WTC11 (cell line): Measurements from ENCODE around the gene GALM. TPM values are rescaled to one million over a fixed set of nuclear protein-coding genes. Genes with fewer than 3 reads are reported as not detected.
"Not testable (repeated sequence)": the region's sequence is repeated elsewhere in the genome, so short reads cannot be mapped to it uniquely, and the experiment has no call there.

ENCODE experiments used
- ATAC-seq: fragments of 200-7000 bp; cut with Tn5 transposase; 2 replicates; pipeline ENCODE4 v1.10.0; 2021; ENCODE audit warnings: mild to moderate bottlenecking, moderate library complexity
- CTCF ChIA-PET: fragments of 300-600 bp; sonication (Branson Sonifier 250); formaldehyde crosslinking; loops from one replicate; lab custom pipeline; 2021; ENCODE audit warnings: antibody characterized with exemption; lab: Charles Lee
- POLR2A ChIA-PET: fragments of 350-600 bp; sonication (Branson Sonifier 250); formaldehyde crosslinking; loops from one replicate; lab custom pipeline; 2021; ENCODE audit warnings: antibody characterized with exemption; lab: Charles Lee
- DNase-seq: peaks from one replicate; pipeline ENCODE4 v3.0.0; 2021; ENCODE audit warnings: low spot score
- H3K27ac Mint-ChIP-seq: 2 replicates; pipeline ENCODE4 v1.8.0; 2021; ENCODE audit warnings: mixed read lengths
- H3K27me3 Mint-ChIP-seq: 2 replicates; pipeline ENCODE4 v1.8.0; 2021; ENCODE audit warnings: low read depth, mild to moderate bottlenecking, moderate library complexity, mixed read lengths
- H3K36me3 Mint-ChIP-seq: 2 replicates; pipeline ENCODE4 v1.8.0; 2021; ENCODE audit warnings: mixed read lengths
- H3K4me1 Mint-ChIP-seq: 2 replicates; pipeline ENCODE4 v1.8.0; 2022; ENCODE audit warnings: mixed read lengths
- H3K4me3 Mint-ChIP-seq: 2 replicates; pipeline ENCODE4 v1.8.0; 2021; ENCODE audit warnings: mild to moderate bottlenecking, moderate library complexity, mixed read lengths
- H3K9me3 Mint-ChIP-seq: 2 replicates; pipeline ENCODE4 v1.8.0; 2021; ENCODE audit warnings: mixed read lengths
- ATF2 ChIP-seq: sonication (generic); formaldehyde crosslinking; IDR thresholded peaks from 2 replicates; pipeline ENCODE4 v1.8.1; 2022; ENCODE audit warnings: low read depth, missing genetic modification reagents, borderline replicate concordance
- CREB1 ChIP-seq: sonication (generic); formaldehyde crosslinking; IDR thresholded peaks from 2 replicates; pipeline ENCODE4 v1.8.0; 2023; ENCODE audit warnings: mild to moderate bottlenecking, missing genetic modification reagents
- GTF2I ChIP-seq: fragments of 250-450 bp; sonication (Bioruptor Pico); conservative IDR thresholded peaks from 2 replicates; pipeline ENCODE4 v1.4.0; 2021; ENCODE audit warnings: mild to moderate bottlenecking
- JAZF1 ChIP-seq: fragments of 250-450 bp; sonication (Bioruptor Pico); IDR thresholded peaks from 2 replicates; pipeline ENCODE4 v1.9.0; 2021; ENCODE audit warnings: moderate library complexity, mild to moderate bottlenecking, inconsistent platforms
- JUN ChIP-seq: sonication (generic); formaldehyde crosslinking; IDR thresholded peaks from 2 replicates; pipeline ENCODE4 v1.8.0; 2023; ENCODE audit warnings: mild to moderate bottlenecking, missing genetic modification reagents
- MLX ChIP-seq: sonication (generic); formaldehyde crosslinking; IDR thresholded peaks from 2 replicates; pipeline ENCODE4 v1.8.1; 2023; ENCODE audit warnings: mild to moderate bottlenecking, missing genetic modification reagents, moderate library complexity
- MXD4 ChIP-seq: fragments of 250-450 bp; sonication (Bioruptor Pico); IDR thresholded peaks from 2 replicates; pipeline ENCODE4 v1.8.0; 2021; ENCODE audit warnings: mild to moderate bottlenecking, moderate library complexity, borderline replicate concordance
- NR3C1 ChIP-seq: sonication (generic); formaldehyde crosslinking; conservative IDR thresholded peaks from 2 replicates; pipeline ENCODE4 v1.8.1; 2023; ENCODE audit warnings: low read depth, mild to moderate bottlenecking, missing genetic modification reagents
- PREB ChIP-seq: sonication (generic); formaldehyde crosslinking; IDR thresholded peaks from 2 replicates; pipeline ENCODE4 v1.8.1; 2022; ENCODE audit warnings: mild to moderate bottlenecking, missing genetic modification reagents, moderate library complexity, borderline replicate concordance
- PRRX2 ChIP-seq: fragments of 250-450 bp; sonication (Bioruptor Pico); IDR thresholded peaks from 2 replicates; pipeline ENCODE4 v1.8.0; 2021; ENCODE audit warnings: mild to moderate bottlenecking
- RELA ChIP-seq: sonication (generic); formaldehyde crosslinking; IDR thresholded peaks from 2 replicates; pipeline ENCODE4 v1.8.1; 2022; ENCODE audit warnings: missing genetic modification reagents, mild to moderate bottlenecking, borderline replicate concordance
- RORB ChIP-seq: fragments of 250-450 bp; sonication (Bioruptor Pico); IDR thresholded peaks from 2 replicates; pipeline ENCODE4 v1.9.0; 2021; ENCODE audit warnings: mild to moderate bottlenecking
- SMAD4 ChIP-seq: sonication (generic); formaldehyde crosslinking; IDR thresholded peaks from 2 replicates; pipeline ENCODE4 v1.8.0; 2022; ENCODE audit warnings: mild to moderate bottlenecking, missing genetic modification reagents
- TEAD1 ChIP-seq: sonication (generic); formaldehyde crosslinking; IDR thresholded peaks from 2 replicates; pipeline ENCODE4 v1.8.0; 2022; ENCODE audit warnings: mild to moderate bottlenecking, missing genetic modification reagents
- TEAD4 ChIP-seq: sonication (generic); formaldehyde crosslinking; IDR thresholded peaks from 2 replicates; pipeline ENCODE4 v1.8.0; 2022; ENCODE audit warnings: mild to moderate bottlenecking, missing genetic modification reagents
- ZBTB21 ChIP-seq: sonication (generic); formaldehyde crosslinking; IDR thresholded peaks from 2 replicates; pipeline ENCODE4 v1.8.1; 2023; ENCODE audit warnings: mild to moderate bottlenecking, missing genetic modification reagents, borderline replicate concordance
- ZBTB43 ChIP-seq: sonication (generic); formaldehyde crosslinking; IDR thresholded peaks from 2 replicates; pipeline ENCODE4 v1.8.1; 2023; ENCODE audit warnings: mild to moderate bottlenecking, missing genetic modification reagents
- ZMAT4 ChIP-seq: fragments of 250-450 bp; sonication (Bioruptor Pico); IDR thresholded peaks from 2 replicates; pipeline ENCODE4 v1.9.0; 2021; ENCODE audit warnings: mild to moderate bottlenecking
- ZNF138 ChIP-seq: sonication (generic); formaldehyde crosslinking; conservative IDR thresholded peaks from 2 replicates; pipeline ENCODE4 v1.8.1; 2022; ENCODE audit warnings: mild to moderate bottlenecking, moderate library complexity, missing genetic modification reagents
- ZNF219 ChIP-seq: sonication (generic); formaldehyde crosslinking; IDR thresholded peaks from 2 replicates; pipeline ENCODE4 v1.8.0; 2023; ENCODE audit warnings: missing genetic modification reagents, mild to moderate bottlenecking, borderline replicate concordance
- ZNF416 ChIP-seq: fragments of 250-450 bp; sonication (Bioruptor Pico); IDR thresholded peaks from 2 replicates; pipeline ENCODE4 v1.9.0; 2021; ENCODE audit warnings: mild to moderate bottlenecking, inconsistent platforms
- ZNF425 ChIP-seq: fragments of 250-450 bp; sonication (Bioruptor Pico); conservative IDR thresholded peaks from 2 replicates; pipeline ENCODE4 v1.9.0; 2021; ENCODE audit warnings: mild to moderate bottlenecking
- ZNF512 ChIP-seq: sonication (generic); formaldehyde crosslinking; IDR thresholded peaks from 2 replicates; pipeline ENCODE4 v1.8.1; 2022; ENCODE audit warnings: missing genetic modification reagents, borderline replicate concordance
- total RNA-seq: library from RNA; stranded (reverse); gene quantifications from 3 replicates; pipeline ENCODE4 v1.2.3, GENCODE V29; 2021

The GALM gene
- total RNA-seq, 1 experiment from 2014 or later, result 11.2 TPM

- ChIA-PET CTCF (no interaction called here), POLR2A (interaction anchor here (0.6 kb wide), 1 partner anchor 99 kb away, joined by 6 read pairs; no protein-coding TSS in a partner anchor)
- TF ChIP-seq ZNF138 (CRISPR knock-in tag) (no peak), ZNF219 (no peak), PREB (CRISPR knock-in tag) (no peak), MLX (no peak), ZBTB21 (CRISPR knock-in tag) (no peak), JUN (no peak), ATF2 (no peak), GTF2I (CRISPR knock-in tag) (no peak), PRRX2 (no peak), CREB1 (CRISPR knock-in tag) (no peak)
Measured at GRCh38 chr2:38635139-38635538, 30.8 kb upstream of the GALM start.

GRCh38 chr2:38636069-38636468, 29.8 kb upstream of the GALM start:
- no peak overlapping the region for H3K27ac Mint-ChIP-seq
- H3K27me3 Mint-ChIP-seq, result no peaks in the 10 kb centered on the region; the same call in 1 of the 2 replicates
- H3K4me1 Mint-ChIP-seq, result peaks cover 5% of the 10 kb centered on the region
- no peak for ATAC-seq
- DNase-seq, result no peak
- no peak overlapping the region for H3K4me3 Mint-ChIP-seq
- TF ChIP-seq ZBTB43 (CRISPR knock-in tag) (no peak), JAZF1 (no peak), SMAD4 (CRISPR knock-in tag) (no peak), TEAD4 (CRISPR knock-in tag) (no peak), ZNF512 (CRISPR knock-in tag) (no peak), ZMAT4 (CRISPR knock-in tag) (no peak), ZNF416 (no peak), ZNF425 (CRISPR knock-in tag) (no peak), RORB (CRISPR knock-in tag) (no peak), RELA (CRISPR knock-in tag) (no peak), TEAD1 (CRISPR knock-in tag) (no peak), NR3C1 (CRISPR knock-in tag) (no peak), MXD4 (CRISPR knock-in tag) (no peak)
- TF ChIP-seq, all 79 proteins: peak for 0
- H3K36me3 Mint-ChIP-seq, result 0 out of 2 replicates have a peak, but pooled peaks cover under 1% of the 10 kb centered on the region
- ChIA-PET POLR2A (no interaction called here), CTCF (no interaction called here)
- peaks cover 8% of the 10 kb centered on the region for H3K9me3 Mint-ChIP-seq

More at GRCh38 chr2:38635139-38635538, 30.8 kb upstream of the GALM start:
- Mint-ChIP-seq H3K27ac (no peak overlapping the region), H3K4me3 (no peak overlapping the region), H3K4me1 (peaks cover 5% of the 10 kb centered on the region), H3K9me3 (peaks cover 12% of the 10 kb centered on the region), H3K36me3 (peaks cover 2% of the 10 kb centered on the region; the same call in 1 of the 2 replicates), H3K27me3 (no peaks in the 10 kb centered on the region; the same call in 1 of the 2 replicates)
- ATAC-seq (no peak), DNase-seq (no peak)

- H3K4me3 Mint-ChIP-seq, H3K27ac Mint-ChIP-seq, H3K27me3 Mint-ChIP-seq, DNase-seq, H3K4me1 Mint-ChIP-seq, POLR2A ChIA-PET, ATAC-seq: not testable (repeated sequence)
- H3K9me3 Mint-ChIP-seq, result peaks cover 26% of the 10 kb centered on the region
- peaks cover 23% of the 10 kb centered on the region for H3K36me3 Mint-ChIP-seq
- CTCF ChIA-PET, result interaction anchor here (0.6 kb wide), 1 partner anchor 95 kb away, joined by 3 read pairs; no protein-coding TSS in a partner anchor
Measured at GRCh38 chr2:38642373-38643017, 23.4 kb upstream of the GALM start.
